Middle frontal gyrus (tissue), 1 donor: Measurements from ENCODE around the gene EDN1.

Source experiments
- DNase-seq: peaks from one replicate; pipeline ENCODE4 v3.0.0-alpha.2; 2015; ENCODE audit warnings: low spot score; ENCODE audit errors: extremely low spot score

EDN1 gene

DNA sequence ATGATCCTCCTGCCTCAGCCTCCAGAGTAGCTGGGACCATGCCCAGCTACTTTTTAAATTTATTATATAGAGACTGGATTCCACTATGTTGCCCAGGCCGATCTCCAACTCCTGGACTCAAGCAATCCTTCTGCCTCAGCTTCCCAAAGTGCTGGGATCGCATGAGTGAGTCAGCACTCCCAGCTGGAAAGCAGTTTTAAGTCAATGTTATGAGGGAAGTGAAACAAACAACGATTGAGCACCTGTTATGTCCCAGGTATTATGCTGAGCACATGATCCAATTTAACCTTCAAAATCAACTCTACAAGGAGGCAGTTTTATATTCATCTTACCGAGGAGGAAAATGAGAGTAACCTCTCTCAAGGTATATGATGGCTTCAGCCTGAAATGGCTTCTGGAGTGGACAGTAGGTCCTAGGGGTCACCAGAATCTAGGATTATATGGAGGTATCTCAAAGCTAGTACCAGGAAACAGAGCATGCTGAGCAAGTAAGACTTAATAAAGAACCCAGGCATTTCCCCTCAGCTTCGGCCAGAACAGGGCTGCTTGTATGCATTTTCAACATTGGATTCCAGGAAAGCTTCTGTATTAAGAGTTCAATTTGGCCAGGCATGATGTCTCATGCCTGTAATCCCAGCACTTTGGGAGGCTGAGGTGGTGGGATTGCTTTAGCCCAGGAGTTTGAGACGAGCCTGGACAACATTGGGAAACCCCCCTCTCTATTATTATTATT, 55.0 kb downstream of the EDN1 start:
- no peak for DNase-seq

GRCh38 chr6:12345694-12346058, 55.5 kb downstream of the EDN1 start:
- DNase-seq, result no peak
